Liver (tissue), 9 donors: Measurements from ENCODE around the gene ADAP1. TPM values are rescaled to one million over a fixed set of nuclear protein-coding genes. Genes with fewer than 3 reads are reported as not detected.

Experiments
- DNase-seq: peaks from one replicate; pipeline ENCODE4 v3.0.0-alpha.2; 2017; ENCODE audit warnings: low spot score
- H3K27ac ChIP-seq, 2 donors: one replicate each; pipeline ENCODE4 v1.7.0; 2013; ENCODE audit warnings: inconsistent platforms in 2 of 2, low read length in 2 of 2, control low read depth in 1 of 2, low read depth in 1 of 2, mild to moderate bottlenecking in 1 of 2
- H3K27me3 ChIP-seq, 4 donors: one replicate each; pipeline versions ENCODE4 v1.6.1 to v1.7.0; 2013; ENCODE audit warnings: low read length in 3 of 4, inconsistent platforms in 1 of 4, mild to moderate bottlenecking in 1 of 4, moderate library complexity in 1 of 4; ENCODE audit not compliant: control insufficient read depth in 4 of 4, insufficient read depth in 4 of 4
- H3K36me3 ChIP-seq, 4 donors: one replicate each; pipeline versions ENCODE4 v1.6.1 to v1.7.0; 2013; ENCODE audit warnings: low read length in 3 of 4, mild to moderate bottlenecking in 3 of 4, low read depth in 1 of 4, moderate library complexity in 1 of 4; ENCODE audit not compliant: control insufficient read depth in 4 of 4, insufficient read depth in 3 of 4
- H3K4me1 ChIP-seq, 4 donors: one replicate each; pipeline versions ENCODE4 v1.6.1 to v1.7.0; 2013; ENCODE audit warnings: low read length in 3 of 4, mild to moderate bottlenecking in 3 of 4, moderate library complexity in 1 of 4; ENCODE audit not compliant: control insufficient read depth in 4 of 4, insufficient read depth in 4 of 4
- H3K4me3 ChIP-seq, 3 donors: one replicate each; pipeline versions ENCODE4 v1.6.1 to v1.7.0; 2013; ENCODE audit warnings: low read length in 3 of 3, control low read depth in 1 of 3, low read depth in 1 of 3, mild to moderate bottlenecking in 1 of 3
- H3K9ac ChIP-seq, 2 donors: one replicate each; pipeline ENCODE4 v1.7.0; 2013; ENCODE audit warnings: low read length in 2 of 2, mild to moderate bottlenecking in 2 of 2, moderate library complexity in 2 of 2, control low read depth in 1 of 2, low read depth in 1 of 2
- H3K9me3 ChIP-seq, 4 donors: one replicate each; pipeline versions ENCODE4 v1.6.1 to v1.7.0; 2013; ENCODE audit warnings: low read length in 3 of 4; ENCODE audit not compliant: control insufficient read depth in 4 of 4
- ATF3 ChIP-seq: IDR thresholded peaks from 2 replicates; pipeline ENCODE4 v1.6.1; 2016; ENCODE audit warnings: antibody characterized with exemption
- CTCF ChIP-seq: fragments of 150-350 bp; IDR thresholded peaks from 2 replicates; pipeline ENCODE4 v1.5.1; 2017; ENCODE audit warnings: improper control_type of control experiment, low read depth, low read length; ENCODE audit not compliant: missing input control
- FOXA1 ChIP-seq: IDR thresholded peaks from 2 replicates; pipeline ENCODE4 v1.6.1; 2016; ENCODE audit warnings: antibody characterized with exemption
- GABPA ChIP-seq, 2 donors: IDR thresholded peaks in 1 of 2; conservative IDR thresholded peaks in 1 of 2; 2 replicates each; pipeline ENCODE4 v1.6.1; 2016; ENCODE audit warnings: antibody characterized with exemption in 2 of 2, mild to moderate bottlenecking in 1 of 2, moderate library complexity in 1 of 2
- HNF4A ChIP-seq, 2 donors: conservative IDR thresholded peaks; 2 replicates each; pipeline ENCODE4 v1.6.1; 2016; ENCODE audit warnings: antibody characterized with exemption in 2 of 2, mild to moderate bottlenecking in 2 of 2
- HNF4G ChIP-seq: IDR thresholded peaks from 2 replicates; pipeline ENCODE4 v1.6.1; 2016; ENCODE audit warnings: antibody characterized with exemption
- MAX ChIP-seq: IDR thresholded peaks from 2 replicates; pipeline ENCODE4 v1.6.1; 2016; ENCODE audit warnings: antibody characterized with exemption
- NR2F2 ChIP-seq: IDR thresholded peaks from 2 replicates; pipeline ENCODE4 v1.6.1; 2016; ENCODE audit warnings: antibody characterized with exemption
- RAD21 ChIP-seq, 2 donors: IDR thresholded peaks; 2 replicates each; pipeline ENCODE4 v1.6.1; 2016; ENCODE audit warnings: antibody characterized with exemption in 2 of 2, mild to moderate bottlenecking in 2 of 2
- REST ChIP-seq: IDR thresholded peaks from 2 replicates; pipeline ENCODE4 v1.6.1; 2016; ENCODE audit warnings: antibody characterized with exemption, mild to moderate bottlenecking
- RXRA ChIP-seq, 2 donors: IDR thresholded peaks; 2 replicates each; pipeline ENCODE4 v1.6.1; 2017 to 2018; ENCODE audit warnings: antibody characterized with exemption in 2 of 2, mild to moderate bottlenecking in 1 of 2
- SP1 ChIP-seq: IDR thresholded peaks from 2 replicates; pipeline ENCODE4 v1.6.1; 2018; ENCODE audit warnings: antibody characterized with exemption, mild to moderate bottlenecking
- YY1 ChIP-seq: IDR thresholded peaks from 2 replicates; pipeline ENCODE4 v1.6.1; 2016; ENCODE audit warnings: antibody characterized with exemption, mild to moderate bottlenecking
- ZBTB33 ChIP-seq: IDR thresholded peaks from 2 replicates; pipeline ENCODE4 v1.6.1; 2016; ENCODE audit warnings: antibody characterized with exemption
- WGBS: extraction: QIAGEN DNeasy Blood & Tissue Kit; methylation state at CpG from one replicate; pipeline ENCODE4 v1.1.7; 2013; 5-methylcytosine and 5-hydroxymethylcytosine counted together
- polyA plus RNA-seq, 2 donors: library from polyadenylated mRNA; stranded (reverse) in 1 of 2; unstranded in 1 of 2; fragments of 200-250 nt in 1 of 2; fragments of >200 nt in 1 of 2; fragmentation: Nextera tagmentation in 1 of 2; extraction: Ambion mirVana in 1 of 2; gene quantifications; one replicate each; pipeline versions ENCODE4 v1.2.1 to v1.2.3, GENCODE V29; 2013 to 2015
- total RNA-seq, 2 donors: library from RNA; depleted of rRNA; stranded (reverse); fragments of >200 nt; gene quantifications; one replicate each; pipeline ENCODE4 v1.2.3, GENCODE V29; 2014
- donor health status: healthy.
- donor health status: healthy.
- donor health status: healthy.
- donor health status: healthy.
- donor health status: healthy.

Gene ADAP1
- total and polyA plus RNA-seq, 4 donors: 0.46 to 3.7 (median 2.7) TPM

GRCh38 chr7:887488-887820, 67.0 kb downstream of the ADAP1 start:
- no peak for DNase-seq
- Histone ChIP-seq H3K36me3 (peaks cover 13 to 22% (median 17%) of the 10 kb centered on the region in 4 donors), H3K9me3 (no peaks in the 10 kb centered on the region), H3K4me3 (no peak overlapping the region), H3K27me3 (no peaks in the 10 kb centered on the region), H3K27ac (peak overlapping the region; percentile 84 to 88), H3K4me1 (peaks cover 36 to 67% (median 56%) of the 10 kb centered on the region in 4 donors), H3K9ac (peak overlapping the region in 1 of 2 donors; percentile 60)
- TF ChIP-seq RAD21 (IDR thresholded peaks at IDR 0.05): no peak
- no peak for TF ChIP-seq CTCF
- TF ChIP-seq RXRA (IDR thresholded peaks at IDR 0.05): no peak
- TF ChIP-seq ATF3: no peak
- TF ChIP-seq NR2F2: no peak
- TF ChIP-seq ZBTB33: no peak
- TF ChIP-seq SP1: no peak
- TF ChIP-seq HNF4G: no peak
- no peak for TF ChIP-seq HNF4A (conservative IDR thresholded peaks at IDR 0.05)
- no peak for TF ChIP-seq FOXA1
- 97% methylated on average over 18 of the region's 18 CpGs for WGBS

GRCh38 chr7:886626-887487, 67.6 kb downstream of the ADAP1 start:
- H3K4me1 ChIP-seq: peaks cover 37 to 72% (median 58%) of the 10 kb centered on the region in 4 donors
- no peak overlapping the region for H3K4me3 ChIP-seq
- no peaks in the 10 kb centered on the region for H3K27me3 ChIP-seq
- no peak overlapping the region for H3K9ac ChIP-seq
- peaks cover 11 to 17% (median 13%) of the 10 kb centered on the region in 4 donors for H3K36me3 ChIP-seq
- no peak for DNase-seq
- peak overlapping the region; percentile 84 to 88 for H3K27ac ChIP-seq
- 78% methylated on average over 40 of the region's 40 CpGs for WGBS
- no peak for TF ChIP-seq SP1
- TF ChIP-seq RAD21 (IDR thresholded peaks at IDR 0.05): no peak
- no peaks in the 10 kb centered on the region for H3K9me3 ChIP-seq

GRCh38 chr7:885893-886625, 68.4 kb downstream of the ADAP1 start:
- Histone ChIP-seq H3K27ac (peak overlapping the region; percentile 84 to 88), H3K4me3 (no peak overlapping the region), H3K4me1 (peaks cover 39 to 77% (median 60%) of the 10 kb centered on the region in 4 donors), H3K36me3 (peaks cover 3 to 9% (median 6%) of the 10 kb centered on the region in 4 donors), H3K9ac (no peak overlapping the region), H3K9me3 (no peaks in the 10 kb centered on the region), H3K27me3 (no peaks in the 10 kb centered on the region)
- WGBS: 89% methylated on average over 30 of the region's 30 CpGs
- no peak for DNase-seq
- TF ChIP-seq HNF4A (conservative IDR thresholded peaks at IDR 0.05) (no peak), ATF3 (no peak), YY1 (no peak), GABPA (IDR thresholded peaks at IDR 0.05 in 1 of 2, conservative IDR thresholded peaks at IDR 0.05 in 1 of 2) (no peak), SP1 (no peak), REST (no peak), FOXA1 (no peak), NR2F2 (no peak), MAX (no peak), RAD21 (IDR thresholded peaks at IDR 0.05) (no peak)
